Measurements from ENCODE around the gene FBXO40. TPM values are rescaled to one million over a fixed set of nuclear protein-coding genes. Genes with fewer than 3 reads are reported as not detected.

FBXO40 gene
- total and polyA plus RNA-seq, 2 of the 8 experiments (the other 6 are each of a cell fraction or from before 2014, with no cell fraction given) = 0.03 TPM; not detected in 1

DNA sequence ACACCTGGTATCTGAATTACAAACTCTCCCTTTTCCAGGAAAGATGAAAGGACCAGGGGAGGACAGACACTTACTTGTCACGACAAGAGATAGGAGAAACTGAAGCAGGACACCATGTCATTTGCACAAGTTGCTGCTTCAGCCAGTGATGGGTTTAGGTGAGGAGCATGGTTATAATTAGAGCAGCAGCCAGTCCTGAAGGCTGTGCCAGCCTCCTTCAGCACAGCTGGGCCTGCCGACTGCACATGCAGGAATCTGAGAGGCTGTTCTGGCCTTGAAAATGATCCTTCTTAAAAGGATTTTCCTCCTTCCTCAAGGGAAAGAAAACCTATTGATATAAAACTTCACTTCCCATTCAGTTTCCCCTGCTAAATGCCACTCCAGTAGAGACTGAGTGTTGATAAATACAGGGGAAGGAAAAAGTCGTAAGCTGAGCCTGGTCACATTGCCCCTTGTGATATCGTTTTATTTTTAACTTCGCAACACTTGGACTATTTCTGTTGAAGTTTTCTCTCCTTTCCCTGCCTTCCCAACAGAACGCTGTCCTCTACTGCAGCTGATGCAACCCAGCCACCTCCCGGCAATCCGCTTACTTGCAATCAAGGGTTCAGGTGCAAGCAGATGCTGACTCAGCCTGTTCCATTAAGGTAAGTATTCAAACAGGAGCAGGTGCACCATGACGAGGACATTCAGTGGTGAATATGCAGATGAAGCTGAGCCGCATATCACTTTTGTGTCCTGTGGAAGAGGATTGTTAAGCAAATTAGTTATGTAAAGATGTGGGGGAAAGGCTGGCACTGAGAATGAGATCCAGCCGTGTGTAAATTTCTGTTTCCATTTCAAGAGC lies at the start of gene FBXO40 (continued):
- TF ChIP-seq ZNF274 (IDR thresholded peaks at IDR 0.05; ENCODE audit: borderline replicate concordance, extremely low read depth, low read length) (no peak), SP2 (IDR thresholded peaks at IDR 0.05; ENCODE audit: low read length) (no peak), SP4 (IDR thresholded peaks at IDR 0.05; ENCODE audit: low read length) (0 out of 2 replicates have a peak, but pooled peaks have one; percentile 38), FOSL1 (IDR thresholded peaks at IDR 0.05; ENCODE audit: insufficient read depth, low read depth, low read length) (no peak), TAF1 (IDR thresholded peaks at IDR 0.05; ENCODE audit: low read depth, low read length) (peak; percentile 76), EZH2 (IDR thresholded peaks at IDR 0.05; ENCODE audit: low read depth, low read length, severe bottlenecking) (no peak), YY1 (IDR thresholded peaks at IDR 0.05; ENCODE audit: low read depth, low read length) (peak; percentile 52; the same call in 1 of the 2 replicates), CEBPB (IDR thresholded peaks at IDR 0.05; ENCODE audit: low read depth, low read length) (peak; percentile 98), RBBP5 (IDR thresholded peaks at IDR 0.05; ENCODE audit: borderline replicate concordance, low read depth, low read length) (peak; percentile 54; the same call in 1 of the 2 replicates), CBX5 (IDR thresholded peaks at IDR 0.05; ENCODE audit: low read depth, low read length) (no peak), RNF2 (IDR thresholded peaks at IDR 0.05; ENCODE audit: borderline replicate concordance, low read depth, low read length, missing control alignments, poor library complexity, severe bottlenecking) (no peak), GTF2F1 (IDR thresholded peaks at IDR 0.05; ENCODE audit: borderline replicate concordance, low read depth, low read length) (peak; percentile 65; the same call in 1 of the 2 replicates), SIN3A (conservative IDR thresholded peaks at IDR 0.05 in 1 of 2, IDR thresholded peaks at IDR 0.05 in 1 of 2; ENCODE audit: low read depth in 1 of 2, low read length in 2 of 2) (peak in 1 of 2 experiments; percentile 22; a peak in 1 of 4 replicates), CHD2 (IDR thresholded peaks at IDR 0.05; ENCODE audit: low read length) (no peak; the same call in 1 of the 2 replicates), KDM4A (IDR thresholded peaks at IDR 0.05; ENCODE audit: low read depth, low read length, severe bottlenecking) (no peak), MAFK (IDR thresholded peaks at IDR 0.05; ENCODE audit: low read depth, low read length) (peak; percentile 99), SIX5 (IDR thresholded peaks at IDR 0.05; ENCODE audit: low read depth, low read length) (no peak), SIRT6 (IDR thresholded peaks at IDR 0.05; ENCODE audit: low read length) (no peak), TBP (IDR thresholded peaks at IDR 0.05; ENCODE audit: low read depth, low read length) (peak; percentile 77), SP1 (IDR thresholded peaks at IDR 0.05; ENCODE audit: low read depth, low read length) (peak; percentile 78), NANOG (IDR thresholded peaks at IDR 0.05; ENCODE audit: insufficient read depth, low read depth, low read length, poor library complexity, severe bottlenecking) (peak; percentile 75), POU5F1 (IDR thresholded peaks at IDR 0.05; ENCODE audit: low read depth, low read length) (peak; percentile 87; the same call in 1 of the 2 replicates), POLR2AphosphoS5 (IDR thresholded peaks at IDR 0.05; ENCODE audit: low read depth, low read length) (peak; percentile 86)
- TF ChIP-seq, protein P1, sequence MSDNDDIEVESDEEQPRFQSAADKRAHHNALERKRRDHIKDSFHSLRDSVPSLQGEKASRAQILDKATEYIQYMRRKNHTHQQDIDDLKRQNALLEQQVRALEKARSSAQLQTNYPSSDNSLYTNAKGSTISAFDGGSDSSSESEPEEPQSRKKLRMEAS (IDR thresholded peaks at IDR 0.05) = peak; percentile 67
